Keratinocyte (primary cell): Measurements from ENCODE around the gene UHRF2. TPM values are rescaled to one million over a fixed set of nuclear protein-coding genes. Genes with fewer than 3 reads are reported as not detected.

Experiments
- DNase-seq: peaks from one replicate; pipeline ENCODE4 v3.0.0-alpha.2; 2011; ENCODE audit warnings: low read depth, missing footprints, low spot score
- FAIRE-seq: peaks from 2 replicates; lab custom pipeline; 2011; peaks lifted over from hg19 to GRCh38; lab: Jason Lieb, UNC
- H2AFZ ChIP-seq: 2 replicates; pipeline ENCODE4 v1.6.0; 2012; ENCODE audit warnings: low read length, control low read depth, inconsistent platforms; ENCODE audit not compliant: control insufficient read depth
- H3K27ac ChIP-seq: 2 replicates; pipeline ENCODE4 v1.5.1; 2011; ENCODE audit warnings: low read length; ENCODE audit not compliant: control insufficient read depth, insufficient read depth
- H3K27me3 ChIP-seq: 3 replicates; pipeline ENCODE4 v1.6.0; 2011; ENCODE audit warnings: low read length; ENCODE audit not compliant: control insufficient read depth, insufficient read depth; ENCODE audit errors: extremely low read depth
- H3K36me3 ChIP-seq, 2 experiments: 2 replicates in 1 of 2; 3 replicates in 1 of 2; pipeline ENCODE4 v1.5.1; 2011; ENCODE audit warnings: low read length in 2 of 2, mild to moderate bottlenecking in 1 of 2; ENCODE audit not compliant: control insufficient read depth in 2 of 2, insufficient read depth in 2 of 2; ENCODE audit errors: extremely low read depth in 1 of 2
- H3K4me1 ChIP-seq: 3 replicates; pipeline ENCODE4 v1.5.1; 2011; ENCODE audit warnings: low read length; ENCODE audit not compliant: control insufficient read depth, insufficient read depth; ENCODE audit errors: extremely low read depth
- H3K4me2 ChIP-seq: 3 replicates; pipeline ENCODE4 v1.6.0; 2011; ENCODE audit warnings: low read depth, low read length; ENCODE audit not compliant: control insufficient read depth, insufficient read depth; ENCODE audit errors: extremely low read depth
- H3K4me3 ChIP-seq, 3 experiments: fragments of 200-600 bp in 1 of 3; sonication (generic) in 1 of 3; 2 replicates in 2 of 3; 3 replicates in 1 of 3; pipeline ENCODE4 v1.5.1; 2011 to 2016; ENCODE audit warnings: low read length in 3 of 3, mild to moderate bottlenecking in 3 of 3, control low read depth in 2 of 3, inconsistent platforms in 1 of 3, low read depth in 1 of 3, mixed read lengths in 1 of 3, mixed run types in 1 of 3, moderate library complexity in 1 of 3; ENCODE audit not compliant: control insufficient read depth in 2 of 3, insufficient read depth in 2 of 3; ENCODE audit errors: extremely low read depth in 1 of 3
- H3K79me2 ChIP-seq: 2 replicates; pipeline ENCODE4 v1.6.0; 2012; ENCODE audit warnings: low read length; ENCODE audit not compliant: control insufficient read depth, insufficient read depth
- H3K9ac ChIP-seq: 3 replicates; pipeline ENCODE4 v1.6.0; 2011; ENCODE audit warnings: low read length; ENCODE audit not compliant: control insufficient read depth, insufficient read depth; ENCODE audit errors: extremely low read depth
- H3K9me1 ChIP-seq: 3 replicates; pipeline ENCODE4 v1.6.0; 2011; ENCODE audit warnings: low read length; ENCODE audit not compliant: control insufficient read depth, insufficient read depth; ENCODE audit errors: extremely low read depth
- H3K9me3 ChIP-seq: 2 replicates; pipeline ENCODE4 v1.5.1; 2012; ENCODE audit warnings: low read depth, low read length; ENCODE audit not compliant: control insufficient read depth
- H4K20me1 ChIP-seq: 3 replicates; pipeline ENCODE4 v1.6.0; 2011; ENCODE audit warnings: low read length; ENCODE audit not compliant: control insufficient read depth, insufficient read depth; ENCODE audit errors: extremely low read depth
- EZH2 ChIP-seq: IDR thresholded peaks from one replicate; pipeline ENCODE4 v1.6.1; 2012; ENCODE audit warnings: inconsistent platforms, mild to moderate bottlenecking, low read length, moderate library complexity
- dilution Hi-C: fragments of 300-500 bp; cut with MboI; formaldehyde crosslinking; loops from one replicate; pipeline ENCODE4 v1.7.0; 2020; ENCODE audit warnings: low sequenced_read_pairs; ENCODE audit not compliant: extremely low pct_ligation_motif_present
- polyA plus RNA-seq, 5 experiments: library from polyadenylated mRNA; depleted of rRNA in 3 of 5; stranded (reverse) in 3 of 5; stranded (forward) in 1 of 5; unstranded in 1 of 5; fragments of >200 nt; gene quantifications; 1 replicate in 1 of 5; 2 replicates in 3 of 5; 3 replicates in 1 of 5; pipeline versions ENCODE4 v1.2.1 to v1.2.3, GENCODE V29; 2011 to 2012; ENCODE audit warnings: missing spikeins in 2 of 5, low read depth in 1 of 5, low replicate concordance in 1 of 5
- TF ChIP-seq, protein P1 (sequence below), 3 experiments: IDR thresholded peaks in 1 of 3; conservative IDR thresholded peaks in 1 of 3; optimal IDR thresholded peaks in 1 of 3; 2 replicates in 2 of 3; 3 replicates in 1 of 3; pipeline versions ENCODE3 to v1.5.1; 2011; ENCODE audit warnings: low read length in 3 of 3, mild to moderate bottlenecking in 3 of 3, moderate library complexity in 2 of 3, control low read depth in 1 of 3, inconsistent platforms in 1 of 3; ENCODE audit not compliant: insufficient read depth in 2 of 3; ENCODE audit errors: extremely low read depth in 1 of 3

The UHRF2 gene
- polyA plus RNA-seq, 1 donor (not counting 4 experiments of a cell fraction or from before 2014, with no cell fraction given), result 77.0 TPM

DNA sequence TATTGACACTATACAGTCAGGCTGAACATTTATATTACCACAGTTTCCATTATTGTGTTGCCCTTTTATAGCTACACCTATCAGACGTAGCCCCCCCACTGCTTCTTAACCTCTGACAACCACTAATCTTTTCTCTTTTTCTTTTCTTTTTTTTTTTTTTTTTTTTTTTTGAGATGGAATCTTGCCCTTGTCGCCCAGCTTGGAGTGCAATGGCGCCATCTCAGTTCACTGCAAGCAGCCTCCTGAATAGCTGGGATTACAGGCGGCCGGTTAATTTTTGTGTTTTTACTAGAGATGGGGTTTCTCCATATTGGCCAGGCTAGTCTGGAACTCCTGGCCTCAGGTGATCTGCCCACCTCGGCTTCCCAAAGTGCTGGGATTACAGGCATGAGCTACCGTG, 75.4 kb downstream of the UHRF2 start:
- Histone ChIP-seq H4K20me1 (no peaks in the 10 kb centered on the region), H3K36me3 (peaks cover 8 to 36% of the 10 kb centered on the region in 2 experiments), H3K79me2 (peaks cover 36% of the 10 kb centered on the region), H3K4me1 (no peaks in the 10 kb centered on the region), H2AFZ (no peak overlapping the region), H3K9ac (no peak overlapping the region), H3K27me3 (no peaks in the 10 kb centered on the region), H3K27ac (no peak overlapping the region), H3K4me2 (no peak overlapping the region), H3K9me3 (no peaks in the 10 kb centered on the region), H3K9me1 (no peaks in the 10 kb centered on the region), H3K4me3 (no peak overlapping the region)
- FAIRE-seq (no peak), DNase-seq (no peak)
- TF ChIP-seq, protein P1, sequence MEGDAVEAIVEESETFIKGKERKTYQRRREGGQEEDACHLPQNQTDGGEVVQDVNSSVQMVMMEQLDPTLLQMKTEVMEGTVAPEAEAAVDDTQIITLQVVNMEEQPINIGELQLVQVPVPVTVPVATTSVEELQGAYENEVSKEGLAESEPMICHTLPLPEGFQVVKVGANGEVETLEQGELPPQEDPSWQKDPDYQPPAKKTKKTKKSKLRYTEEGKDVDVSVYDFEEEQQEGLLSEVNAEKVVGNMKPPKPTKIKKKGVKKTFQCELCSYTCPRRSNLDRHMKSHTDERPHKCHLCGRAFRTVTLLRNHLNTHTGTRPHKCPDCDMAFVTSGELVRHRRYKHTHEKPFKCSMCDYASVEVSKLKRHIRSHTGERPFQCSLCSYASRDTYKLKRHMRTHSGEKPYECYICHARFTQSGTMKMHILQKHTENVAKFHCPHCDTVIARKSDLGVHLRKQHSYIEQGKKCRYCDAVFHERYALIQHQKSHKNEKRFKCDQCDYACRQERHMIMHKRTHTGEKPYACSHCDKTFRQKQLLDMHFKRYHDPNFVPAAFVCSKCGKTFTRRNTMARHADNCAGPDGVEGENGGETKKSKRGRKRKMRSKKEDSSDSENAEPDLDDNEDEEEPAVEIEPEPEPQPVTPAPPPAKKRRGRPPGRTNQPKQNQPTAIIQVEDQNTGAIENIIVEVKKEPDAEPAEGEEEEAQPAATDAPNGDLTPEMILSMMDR (optimal IDR thresholded peaks at IDR 0.05 in 1 of 3, IDR thresholded peaks at IDR 0.05 in 1 of 3, conservative IDR thresholded peaks at IDR 0.05 in 1 of 3; ENCODE audit: extremely low read depth in 1 of 3, insufficient read depth in 2 of 3, low read length in 3 of 3), result peak in 1 of 3 experiments; percentile 3
- TF ChIP-seq EZH2, result no peak
- dilution Hi-C loops, result no loop called here

DNA sequence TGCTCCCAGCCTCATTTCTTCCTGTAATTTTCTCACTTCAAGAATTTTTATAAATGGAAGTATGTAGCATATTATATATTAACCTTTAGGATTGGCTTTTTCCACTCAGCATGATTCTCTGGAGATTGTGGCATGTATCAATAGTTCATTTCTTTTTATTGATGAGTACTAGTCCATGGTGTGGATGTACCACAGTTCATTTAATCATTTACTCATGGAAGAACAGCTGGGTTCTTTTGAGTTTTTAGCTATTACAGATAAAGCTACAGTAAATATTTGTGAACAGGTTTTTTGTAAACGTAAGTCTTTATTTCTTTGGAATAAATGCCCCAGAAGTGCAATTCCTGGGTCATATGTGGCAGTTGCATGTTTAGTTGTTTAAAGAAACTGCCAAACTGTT, 76.1 kb downstream of the UHRF2 start:
- H3K4me1 ChIP-seq, result no peaks in the 10 kb centered on the region
- H4K20me1 ChIP-seq, result no peaks in the 10 kb centered on the region
- FAIRE-seq, result no peak
- no peaks in the 10 kb centered on the region for H3K27me3 ChIP-seq
- TF ChIP-seq, protein P1 (optimal IDR thresholded peaks at IDR 0.05 in 1 of 3, IDR thresholded peaks at IDR 0.05 in 1 of 3, conservative IDR thresholded peaks at IDR 0.05 in 1 of 3; ENCODE audit: extremely low read depth in 1 of 3, insufficient read depth in 2 of 3, low read length in 3 of 3), result no peak
- TF ChIP-seq EZH2, result no peak
- no peak for DNase-seq
- no peak overlapping the region for H3K9ac ChIP-seq
- H3K4me3 ChIP-seq, result no peak overlapping the region
- dilution Hi-C loops, result no loop called here
- H3K36me3 ChIP-seq, result peaks cover 8 to 39% of the 10 kb centered on the region in 2 experiments
- no peak overlapping the region for H2AFZ ChIP-seq
- H3K79me2 ChIP-seq, result peaks cover 35% of the 10 kb centered on the region
- H3K9me1 ChIP-seq, result no peaks in the 10 kb centered on the region
- H3K9me3 ChIP-seq, result no peaks in the 10 kb centered on the region
- no peak overlapping the region for H3K4me2 ChIP-seq
- no peak overlapping the region for H3K27ac ChIP-seq
